ENCODE results near the gene NDUFC2.

Gene NDUFC2

GRCh38 chr11:78040691-78041379 is 38.8 kb downstream of the NDUFC2 start:
- peak; percentile 66 for DNase-seq (ENCODE audit: low read depth)
- no peak for TF ChIP-seq CTCF (IDR thresholded peaks at IDR 0.05; ENCODE audit: insufficient read depth, low read depth, low read length, missing control alignments)
- no peak overlapping the region for H3K4me3 ChIP-seq (ENCODE audit: low read length)

GRCh38 chr11:78039919-78040671 is 39.6 kb downstream of the NDUFC2 start:
- peak; percentile 86 for DNase-seq (ENCODE audit: low read depth)
- H3K4me3 ChIP-seq (ENCODE audit: low read length), result no peak overlapping the region
- TF ChIP-seq CTCF (IDR thresholded peaks at IDR 0.05; ENCODE audit: insufficient read depth, low read depth, low read length, missing control alignments), result no peak

- TF ChIP-seq CTCF (IDR thresholded peaks at IDR 0.05; ENCODE audit: insufficient read depth, low read depth, low read length, missing control alignments), result no peak
- DNase-seq (ENCODE audit: low read depth), result peak; percentile 75
- H3K4me3 ChIP-seq (ENCODE audit: low read length), result no peak overlapping the region
Observed at GRCh38 chr11:78039391-78039918, 40.2 kb downstream of the NDUFC2 start.

- peak; percentile 16 for DNase-seq (ENCODE audit: low read depth)
- TF ChIP-seq CTCF (IDR thresholded peaks at IDR 0.05; ENCODE audit: insufficient read depth, low read depth, low read length, missing control alignments), result no peak
- H3K4me3 ChIP-seq (ENCODE audit: low read length), result no peak overlapping the region
Observed at GRCh38 chr11:78038697-78039313, 40.9 kb downstream of the NDUFC2 start.

GRCh38 chr11:78037825-78038620 is 41.6 kb downstream of the NDUFC2 start:
- no peak overlapping the region for H3K4me3 ChIP-seq (ENCODE audit: low read length)
- DNase-seq (ENCODE audit: low read depth), result no peak
- TF ChIP-seq CTCF (IDR thresholded peaks at IDR 0.05; ENCODE audit: insufficient read depth, low read depth, low read length, missing control alignments), result no peak

- peak; percentile 26 for DNase-seq (ENCODE audit: low read depth)
- no peak overlapping the region for H3K4me3 ChIP-seq (ENCODE audit: low read length)
- TF ChIP-seq CTCF (IDR thresholded peaks at IDR 0.05; ENCODE audit: insufficient read depth, low read depth, low read length, missing control alignments), result no peak
Observed at GRCh38 chr11:78037056-78037455, 42.6 kb downstream of the NDUFC2 start.
